NCI-H774 (cell line): ENCODE data around the gene ACTR1A.
A peak's percentile ranks its signal among the peaks of the same experiment; 100 is the strongest.
"Not testable (repeated sequence)": the region's sequence is repeated elsewhere in the genome, so short reads cannot be mapped to it uniquely, and the experiment has no call there.

Source experiments
- DNase-seq: peaks from one replicate; lab custom pipeline; 2025; lab: John Stamatoyannopoulos, UW

The ACTR1A gene

GRCh38 chr10:102454662-102455487, 47.6 kb downstream of the ACTR1A start:
- not testable (repeated sequence) for DNase-seq

DNA sequence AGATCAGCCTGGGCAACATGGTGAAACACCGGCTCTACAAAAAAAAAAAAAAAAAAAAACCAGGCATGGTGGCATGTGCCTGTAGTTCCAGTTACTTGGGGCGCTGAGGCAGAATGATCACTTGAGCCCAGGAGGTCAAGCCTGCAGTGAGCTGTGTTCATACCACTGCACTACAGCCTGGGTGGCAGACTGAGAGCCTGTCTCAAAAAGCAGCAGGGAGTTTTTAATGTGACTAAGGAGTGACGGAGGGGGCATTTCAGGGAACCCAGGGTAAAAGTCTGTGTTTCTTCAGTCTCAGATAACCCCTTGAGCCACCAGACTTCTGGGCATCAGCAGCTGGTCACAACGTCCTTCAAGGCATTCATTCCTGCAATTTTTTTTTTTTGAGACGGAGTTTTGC, 49.0 kb downstream of the ACTR1A start:
- no peak for DNase-seq

DNA sequence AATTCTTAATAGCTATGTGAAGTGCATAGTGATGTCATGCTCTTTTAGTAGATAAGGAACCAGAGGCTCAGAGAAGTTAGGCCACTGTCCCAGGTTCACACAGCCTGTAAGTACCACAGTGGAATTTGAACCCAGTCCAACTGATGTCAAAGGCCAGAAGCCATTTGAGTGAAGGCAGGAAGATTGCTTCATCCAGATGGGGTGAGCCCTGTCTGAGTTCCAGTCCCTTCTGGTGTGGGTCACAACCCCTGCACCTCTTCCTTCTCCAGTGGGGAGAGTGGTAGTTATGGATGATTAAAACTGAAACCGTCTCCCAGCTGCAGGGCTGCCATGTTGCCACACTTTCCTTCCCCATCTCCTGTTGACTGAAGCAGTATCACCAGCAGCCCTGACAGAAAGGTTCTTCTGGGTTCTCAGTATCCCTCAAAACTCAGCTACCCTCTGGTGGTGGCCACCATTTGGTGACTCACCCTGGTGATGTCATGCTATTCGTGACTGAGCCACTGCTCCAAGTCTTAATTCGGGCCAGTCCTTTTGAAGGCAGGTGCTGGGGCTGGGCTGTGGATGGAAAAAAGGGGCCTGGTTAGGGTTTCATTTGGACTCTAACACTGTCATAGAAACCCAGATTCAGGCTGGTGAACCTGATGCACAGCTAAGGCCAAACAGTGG, 49.7 kb downstream of the ACTR1A start:
- no peak for DNase-seq

- no peak for DNase-seq
These were observed 51.2 kb downstream of the ACTR1A start, which contains the start of gene C10orf95 for GRCh38 chr10:102451105-102451969. TSS of gene C10orf95 (minus strand) at chr10:102451543. CDS start at chr10:102451093, 450 bp downstream.

DNA sequence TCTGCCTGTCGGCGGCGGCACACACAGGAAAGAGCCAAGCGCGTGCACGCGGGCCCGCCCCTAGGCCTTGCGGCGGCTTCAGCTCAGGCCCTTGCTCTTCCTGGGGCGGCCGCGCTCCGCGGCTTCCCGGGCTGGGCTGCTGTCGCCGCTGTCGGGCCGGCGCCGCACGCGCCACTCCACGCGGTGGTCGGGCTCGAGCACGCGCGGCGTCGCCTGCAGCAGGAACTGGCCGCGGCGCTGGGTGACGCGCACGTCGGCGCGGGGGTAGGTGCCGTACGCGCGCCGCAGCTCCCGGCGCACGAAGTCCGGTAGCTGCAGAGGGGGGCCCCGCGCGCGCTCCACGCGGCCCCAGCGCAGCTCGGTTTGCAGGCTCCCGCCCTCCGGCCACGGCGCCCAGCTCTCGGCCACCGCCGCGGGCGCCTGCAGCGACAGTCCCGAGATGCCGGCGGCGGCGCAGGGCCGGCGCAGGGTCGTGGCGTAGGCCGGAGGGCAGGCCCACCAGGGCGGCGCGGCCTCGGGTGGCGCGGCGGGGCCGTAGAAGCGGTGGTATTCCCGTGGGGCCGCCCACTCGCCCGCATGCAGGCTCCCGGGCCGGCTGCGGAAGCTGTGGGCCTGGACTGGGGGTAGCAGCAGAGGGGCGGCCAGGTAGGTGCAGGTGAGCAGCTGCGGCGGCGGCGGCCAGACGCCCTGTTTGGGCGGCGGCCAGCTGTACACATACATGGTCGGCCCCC, 52.0 kb downstream of the ACTR1A start:
- DNase-seq: peak; percentile 60

- DNase-seq: no peak
These were observed 52.5 kb downstream of the ACTR1A start for GRCh38 chr10:102450124-102450373.

DNA sequence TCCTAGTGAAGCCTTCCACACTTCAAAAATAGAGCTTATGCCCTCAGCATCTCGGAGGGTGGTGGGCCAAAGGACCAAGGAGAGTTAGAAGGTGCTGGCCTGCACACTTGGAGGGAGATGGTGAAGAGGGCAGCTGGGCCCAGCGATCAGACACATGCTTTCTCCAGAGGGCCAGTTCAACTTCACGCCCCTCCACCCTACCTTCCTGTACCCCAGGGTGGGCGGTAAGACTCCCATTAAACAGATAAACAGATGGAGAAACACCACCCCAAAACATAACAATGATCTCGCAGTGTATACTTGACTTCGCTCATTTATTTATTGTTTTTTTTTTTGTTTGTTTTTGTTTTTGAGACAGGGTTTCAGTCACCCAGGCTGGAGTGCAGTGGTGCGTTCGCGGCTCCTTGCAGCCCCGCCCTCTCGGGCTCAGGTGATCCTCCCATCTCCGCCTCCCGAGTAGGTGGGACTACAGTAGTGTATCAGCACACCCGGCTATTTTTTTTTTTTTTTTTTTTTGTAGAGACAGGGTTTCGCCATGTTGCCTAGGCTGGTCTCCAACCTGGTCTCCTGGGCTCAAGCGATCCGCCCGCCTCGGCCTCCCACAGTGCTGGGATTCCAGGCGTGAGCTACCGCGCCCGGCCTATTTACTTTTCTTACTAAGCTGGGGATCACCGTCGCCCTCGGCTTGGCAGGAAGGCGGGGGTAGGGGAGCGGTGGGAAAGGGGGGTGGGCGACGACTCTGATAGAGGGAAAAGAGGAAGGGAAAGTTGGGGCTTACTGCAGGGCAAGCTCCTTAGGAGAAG, 53.0 kb downstream of the ACTR1A start:
- peak; percentile 63 for DNase-seq

- no peak for DNase-seq
These were observed 57.7 kb downstream of the ACTR1A start for GRCh38 chr10:102444851-102445250.

GRCh38 chr10:102438374-102438773, 64.1 kb downstream of the ACTR1A start:
- DNase-seq: no peak

DNA sequence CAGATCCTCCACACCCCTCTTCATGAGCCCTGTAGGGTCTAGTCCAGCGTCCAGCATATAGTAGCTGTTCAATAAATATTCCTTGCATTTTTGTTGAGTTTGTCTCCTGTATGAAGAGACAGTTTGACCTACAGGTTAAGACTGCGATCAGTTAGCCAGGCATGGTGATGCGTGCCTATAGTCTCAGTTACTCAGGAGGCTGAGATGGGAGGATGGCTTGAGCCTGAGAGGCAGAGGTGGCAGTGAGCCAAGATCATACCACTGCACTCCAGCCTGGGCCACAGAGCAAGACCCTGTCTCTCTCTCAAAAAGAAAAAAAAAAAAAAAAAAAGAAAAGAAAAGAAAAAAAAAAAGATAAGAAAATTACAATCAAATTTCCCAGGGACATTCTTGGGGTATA, 65.0 kb downstream of the ACTR1A start:
- DNase-seq: no peak

DNA sequence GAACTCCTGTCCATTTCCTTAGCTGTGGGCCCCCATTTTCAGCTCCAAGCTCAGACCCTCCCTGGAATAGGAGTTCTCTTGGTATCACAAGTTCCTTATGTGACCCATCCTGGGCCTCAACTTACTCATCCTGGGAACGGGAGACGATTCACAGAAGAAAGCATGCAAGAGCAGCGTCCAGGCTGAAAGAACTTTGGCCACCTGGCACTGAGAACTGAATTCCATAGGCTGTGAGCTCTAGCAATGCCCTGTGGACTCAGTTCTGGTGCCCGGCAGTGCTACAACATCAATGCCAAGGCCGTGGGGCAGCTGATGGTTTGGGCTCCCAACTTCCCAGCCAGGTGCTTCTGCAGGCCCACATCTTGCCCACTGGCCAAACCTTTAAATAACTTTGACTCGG, 66.2 kb downstream of the ACTR1A start:
- DNase-seq: no peak

DNA sequence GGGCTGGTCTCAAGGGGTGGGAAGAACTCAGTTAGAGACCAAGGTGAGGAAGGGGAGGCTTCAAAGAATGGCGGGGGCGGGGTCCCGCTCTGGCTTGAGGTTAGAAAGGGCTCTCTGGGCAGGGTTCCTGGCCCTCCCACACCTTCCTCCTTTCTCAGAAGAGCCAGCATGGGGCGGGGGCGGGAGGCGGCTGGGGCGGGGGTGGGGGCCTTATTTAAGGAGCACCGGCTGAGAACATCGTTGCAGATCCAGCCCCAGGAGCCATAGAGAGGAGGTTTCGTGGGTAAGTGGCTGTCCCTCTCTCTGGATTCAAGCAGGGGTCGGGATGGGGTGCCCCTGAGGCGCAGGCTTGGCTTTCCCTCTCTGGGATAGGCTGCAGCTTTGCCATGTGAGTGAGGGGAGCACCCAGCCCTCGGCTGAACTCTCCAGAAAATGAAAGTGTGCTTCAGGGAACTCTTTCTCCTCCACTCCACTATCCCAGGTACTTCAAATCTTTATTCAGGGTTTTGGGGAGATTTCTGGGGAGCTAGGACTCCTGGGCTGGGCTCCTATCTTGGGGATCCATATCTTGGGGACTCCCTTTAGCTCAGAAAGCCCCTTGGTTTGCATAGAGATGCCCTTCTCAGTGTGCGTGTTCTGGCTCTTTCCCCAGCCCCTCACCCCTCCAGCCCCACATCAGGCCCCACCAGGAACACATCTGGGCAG, 66.8 kb downstream of the ACTR1A start:
- DNase-seq: no peak

GRCh38 chr10:102435133-102435497, 67.4 kb downstream of the ACTR1A start:
- DNase-seq: no peak

DNA sequence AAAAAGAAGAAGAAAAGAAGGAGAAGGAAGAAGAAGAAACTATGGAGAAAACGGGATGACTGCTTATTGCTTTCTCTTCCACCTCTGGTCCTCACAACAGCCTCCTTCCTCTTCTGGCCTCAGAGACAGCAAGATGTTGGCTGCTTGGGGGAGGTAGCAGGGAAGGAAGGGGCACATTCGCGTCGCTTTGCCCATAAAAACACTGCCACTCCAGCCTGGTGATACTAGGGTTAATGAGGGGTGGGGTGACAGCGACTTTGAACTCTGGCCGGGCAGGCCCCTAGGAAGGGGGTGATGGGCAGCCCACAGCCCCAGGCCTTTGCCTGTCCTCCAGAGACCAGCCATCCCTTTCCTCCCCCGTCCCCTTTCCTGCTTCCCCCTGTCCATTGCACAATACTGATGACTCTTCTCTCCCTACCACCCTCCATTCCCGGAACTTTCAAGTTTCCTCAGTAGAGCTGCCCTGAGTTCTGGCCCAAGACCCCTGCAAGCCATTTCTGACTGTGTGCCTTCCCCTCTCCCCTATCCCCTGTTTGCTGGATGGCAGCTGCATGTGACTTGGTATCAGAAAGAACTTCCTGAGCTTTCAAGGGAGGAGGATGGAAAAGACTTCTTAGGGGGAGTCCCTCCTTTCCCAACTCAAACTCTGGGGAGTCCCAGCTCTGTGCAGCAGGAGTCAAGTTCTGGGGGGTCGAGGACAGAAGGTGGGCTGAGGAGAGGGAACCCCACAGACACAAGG, 67.9 kb downstream of the ACTR1A start:
- no peak for DNase-seq

GRCh38 chr10:102433619-102434046, 68.9 kb downstream of the ACTR1A start:
- no peak for DNase-seq

GRCh38 chr10:102432162-102432950, 70.2 kb downstream of the ACTR1A start, which contains the start of gene CUEDC2:
TSS of gene CUEDC2 (minus strand) at chr10:102432574. CDS start at chr10:102425188, 7,386 bp downstream.
- peak; percentile 75 for DNase-seq

- no peak for DNase-seq
These were observed 70.9 kb downstream of the ACTR1A start for GRCh38 chr10:102431452-102432124.

GRCh38 chr10:102429468-102429867, 73.0 kb downstream of the ACTR1A start:
- DNase-seq: no peak
